Measurements from ENCODE around the gene IFT81. TPM values are rescaled to one million over a fixed set of nuclear protein-coding genes. Genes with fewer than 3 reads are reported as not detected.
A peak's percentile ranks its signal among the peaks of the same experiment; 100 is the strongest.

The IFT81 gene
- total and polyA plus RNA-seq, 2 experiments from 2014 or later, result 17.5 to 22.3 TPM

- ATAC-seq, result peak; percentile 80
- Histone ChIP-seq H3K9me2 (ENCODE audit: insufficient read depth) (no peaks in the 10 kb centered on the region), H3F3A (replicated peaks; ENCODE audit: low read depth) (no peaks in the 10 kb centered on the region), H3K4me2 (0 out of 2 replicates have a peak overlapping the region, but pooled peaks have one; percentile 41), H2AFZ (peak overlapping the region; percentile 91), H3K4me3 (no peak overlapping the region), H3K27ac (ENCODE audit: low read depth) (peak overlapping the region; percentile 12; the same call in 1 of the 2 replicates), H3K36me3 (ENCODE audit: insufficient read depth) (no peaks in the 10 kb centered on the region), H3K4me1 (ENCODE audit: insufficient read depth) (no peaks in the 10 kb centered on the region), H3K79me2 (replicated peaks; ENCODE audit: insufficient read depth) (no peaks in the 10 kb centered on the region), H3K27me3 (ENCODE audit: insufficient read depth) (no peaks in the 10 kb centered on the region), H4K20me1 (replicated peaks; ENCODE audit: insufficient read depth) (no peaks in the 10 kb centered on the region)
- peaks cover 15% of the 10 kb centered on the region for H3K4me1 Mint-ChIP-seq
- peak; percentile 49 for DNase-seq (ENCODE audit: low spot score)
- H3K27me3 Mint-ChIP-seq (ENCODE audit: insufficient read depth, low read depth, poor library complexity), result peaks cover 11% of the 10 kb centered on the region
- TF ChIP-seq JUNB (IDR thresholded peaks at IDR 0.05; ENCODE audit: unreplicated experiment) (no peak), ZNF331 (CRISPR knock-in tag; IDR thresholded peaks at IDR 0.05; ENCODE audit: low read depth) (no peak), EZH2phosphoT487 (IDR thresholded peaks at IDR 0.05; ENCODE audit: unreplicated experiment) (no peak), EZH2 (IDR thresholded peaks at IDR 0.05; ENCODE audit: low read depth, unreplicated experiment) (no peak), NANOG (IDR thresholded peaks at IDR 0.05; ENCODE audit: borderline replicate concordance) (no peak), CREB1 (CRISPR knock-in tag; IDR thresholded peaks at IDR 0.05; ENCODE audit: low read depth) (no peak), STAT1 (IDR thresholded peaks at IDR 0.05; ENCODE audit: unreplicated experiment) (no peak), ZNF114 (CRISPR knock-in tag; IDR thresholded peaks at IDR 0.05) (no peak), ETS1 (IDR thresholded peaks at IDR 0.05) (no peak)
- TF ChIP-seq, protein P1, sequence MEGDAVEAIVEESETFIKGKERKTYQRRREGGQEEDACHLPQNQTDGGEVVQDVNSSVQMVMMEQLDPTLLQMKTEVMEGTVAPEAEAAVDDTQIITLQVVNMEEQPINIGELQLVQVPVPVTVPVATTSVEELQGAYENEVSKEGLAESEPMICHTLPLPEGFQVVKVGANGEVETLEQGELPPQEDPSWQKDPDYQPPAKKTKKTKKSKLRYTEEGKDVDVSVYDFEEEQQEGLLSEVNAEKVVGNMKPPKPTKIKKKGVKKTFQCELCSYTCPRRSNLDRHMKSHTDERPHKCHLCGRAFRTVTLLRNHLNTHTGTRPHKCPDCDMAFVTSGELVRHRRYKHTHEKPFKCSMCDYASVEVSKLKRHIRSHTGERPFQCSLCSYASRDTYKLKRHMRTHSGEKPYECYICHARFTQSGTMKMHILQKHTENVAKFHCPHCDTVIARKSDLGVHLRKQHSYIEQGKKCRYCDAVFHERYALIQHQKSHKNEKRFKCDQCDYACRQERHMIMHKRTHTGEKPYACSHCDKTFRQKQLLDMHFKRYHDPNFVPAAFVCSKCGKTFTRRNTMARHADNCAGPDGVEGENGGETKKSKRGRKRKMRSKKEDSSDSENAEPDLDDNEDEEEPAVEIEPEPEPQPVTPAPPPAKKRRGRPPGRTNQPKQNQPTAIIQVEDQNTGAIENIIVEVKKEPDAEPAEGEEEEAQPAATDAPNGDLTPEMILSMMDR (conservative IDR thresholded peaks at IDR 0.05; ENCODE audit: low read depth in 2 of 2), result no peak
- TF ChIP-seq, protein P2, sequence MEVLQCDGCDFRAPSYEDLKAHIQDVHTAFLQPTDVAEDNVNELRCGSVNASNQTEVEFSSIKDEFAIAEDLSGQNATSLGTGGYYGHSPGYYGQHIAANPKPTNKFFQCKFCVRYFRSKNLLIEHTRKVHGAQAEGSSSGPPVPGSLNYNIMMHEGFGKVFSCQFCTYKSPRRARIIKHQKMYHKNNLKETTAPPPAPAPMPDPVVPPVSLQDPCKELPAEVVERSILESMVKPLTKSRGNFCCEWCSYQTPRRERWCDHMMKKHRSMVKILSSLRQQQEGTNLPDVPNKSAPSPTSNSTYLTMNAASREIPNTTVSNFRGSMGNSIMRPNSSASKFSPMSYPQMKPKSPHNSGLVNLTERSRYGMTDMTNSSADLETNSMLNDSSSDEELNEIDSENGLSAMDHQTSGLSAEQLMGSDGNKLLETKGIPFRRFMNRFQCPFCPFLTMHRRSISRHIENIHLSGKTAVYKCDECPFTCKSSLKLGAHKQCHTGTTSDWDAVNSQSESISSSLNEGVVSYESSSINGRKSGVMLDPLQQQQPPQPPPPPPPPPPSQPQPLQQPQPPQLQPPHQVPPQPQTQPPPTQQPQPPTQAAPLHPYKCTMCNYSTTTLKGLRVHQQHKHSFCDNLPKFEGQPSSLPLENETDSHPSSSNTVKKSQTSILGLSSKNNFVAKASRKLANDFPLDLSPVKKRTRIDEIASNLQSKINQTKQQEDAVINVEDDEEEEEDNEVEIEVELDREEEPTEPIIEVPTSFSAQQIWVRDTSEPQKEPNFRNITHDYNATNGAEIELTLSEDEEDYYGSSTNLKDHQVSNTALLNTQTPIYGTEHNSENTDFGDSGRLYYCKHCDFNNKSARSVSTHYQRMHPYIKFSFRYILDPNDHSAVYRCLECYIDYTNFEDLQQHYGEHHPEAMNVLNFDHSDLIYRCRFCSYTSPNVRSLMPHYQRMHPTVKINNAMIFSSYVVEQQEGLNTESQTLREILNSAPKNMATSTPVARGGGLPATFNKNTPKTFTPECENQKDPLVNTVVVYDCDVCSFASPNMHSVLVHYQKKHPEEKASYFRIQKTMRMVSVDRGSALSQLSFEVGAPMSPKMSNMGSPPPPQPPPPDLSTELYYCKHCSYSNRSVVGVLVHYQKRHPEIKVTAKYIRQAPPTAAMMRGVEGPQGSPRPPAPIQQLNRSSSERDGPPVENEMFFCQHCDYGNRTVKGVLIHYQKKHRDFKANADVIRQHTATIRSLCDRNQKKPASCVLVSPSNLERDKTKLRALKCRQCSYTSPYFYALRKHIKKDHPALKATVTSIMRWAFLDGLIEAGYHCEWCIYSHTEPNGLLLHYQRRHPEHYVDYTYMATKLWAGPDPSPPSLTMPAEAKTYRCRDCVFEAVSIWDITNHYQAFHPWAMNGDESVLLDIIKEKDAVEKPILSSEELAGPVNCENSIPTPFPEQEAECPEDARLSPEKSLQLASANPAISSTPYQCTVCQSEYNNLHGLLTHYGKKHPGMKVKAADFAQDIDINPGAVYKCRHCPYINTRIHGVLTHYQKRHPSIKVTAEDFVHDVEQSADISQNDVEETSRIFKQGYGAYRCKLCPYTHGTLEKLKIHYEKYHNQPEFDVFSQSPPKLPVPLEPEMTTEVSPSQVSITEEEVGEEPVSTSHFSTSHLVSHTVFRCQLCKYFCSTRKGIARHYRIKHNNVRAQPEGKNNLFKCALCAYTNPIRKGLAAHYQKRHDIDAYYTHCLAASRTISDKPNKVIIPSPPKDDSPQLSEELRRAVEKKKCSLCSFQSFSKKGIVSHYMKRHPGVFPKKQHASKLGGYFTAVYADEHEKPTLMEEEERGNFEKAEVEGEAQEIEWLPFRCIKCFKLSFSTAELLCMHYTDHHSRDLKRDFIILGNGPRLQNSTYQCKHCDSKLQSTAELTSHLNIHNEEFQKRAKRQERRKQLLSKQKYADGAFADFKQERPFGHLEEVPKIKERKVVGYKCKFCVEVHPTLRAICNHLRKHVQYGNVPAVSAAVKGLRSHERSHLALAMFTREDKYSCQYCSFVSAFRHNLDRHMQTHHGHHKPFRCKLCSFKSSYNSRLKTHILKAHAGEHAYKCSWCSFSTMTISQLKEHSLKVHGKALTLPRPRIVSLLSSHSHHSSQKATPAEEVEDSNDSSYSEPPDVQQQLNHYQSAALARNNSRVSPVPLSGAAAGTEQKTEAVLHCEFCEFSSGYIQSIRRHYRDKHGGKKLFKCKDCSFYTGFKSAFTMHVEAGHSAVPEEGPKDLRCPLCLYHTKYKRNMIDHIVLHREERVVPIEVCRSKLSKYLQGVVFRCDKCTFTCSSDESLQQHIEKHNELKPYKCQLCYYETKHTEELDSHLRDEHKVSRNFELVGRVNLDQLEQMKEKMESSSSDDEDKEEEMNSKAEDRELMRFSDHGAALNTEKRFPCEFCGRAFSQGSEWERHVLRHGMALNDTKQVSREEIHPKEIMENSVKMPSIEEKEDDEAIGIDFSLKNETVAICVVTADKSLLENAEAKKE (CRISPR knock-in tag; IDR thresholded peaks at IDR 0.05), result no peak
- no peak overlapping the region; the same call in 2 of the 3 replicates for H3K4me3 Mint-ChIP-seq
- H3K27ac Mint-ChIP-seq, result peak overlapping the region; percentile 73
- H3K9me3 Mint-ChIP-seq, result no peaks in the 10 kb centered on the region
- no peaks in the 10 kb centered on the region for H3K36me3 Mint-ChIP-seq (ENCODE audit: low read depth)
Observed at GRCh38 chr12:110109037-110109836, 14.9 kb upstream of the IFT81 start.

Data from GM23338 (cell line).